Eye (tissue), 1 donor: Measurements from ENCODE around the gene CRPPA.
"Not testable (repeated sequence)": the region's sequence is repeated elsewhere in the genome, so short reads cannot be mapped to it uniquely, and the experiment has no call there.

ENCODE experiments used
- DNase-seq: peaks from one replicate; pipeline ENCODE4 v3.0.0-alpha.2; 2015

Gene CRPPA

DNA sequence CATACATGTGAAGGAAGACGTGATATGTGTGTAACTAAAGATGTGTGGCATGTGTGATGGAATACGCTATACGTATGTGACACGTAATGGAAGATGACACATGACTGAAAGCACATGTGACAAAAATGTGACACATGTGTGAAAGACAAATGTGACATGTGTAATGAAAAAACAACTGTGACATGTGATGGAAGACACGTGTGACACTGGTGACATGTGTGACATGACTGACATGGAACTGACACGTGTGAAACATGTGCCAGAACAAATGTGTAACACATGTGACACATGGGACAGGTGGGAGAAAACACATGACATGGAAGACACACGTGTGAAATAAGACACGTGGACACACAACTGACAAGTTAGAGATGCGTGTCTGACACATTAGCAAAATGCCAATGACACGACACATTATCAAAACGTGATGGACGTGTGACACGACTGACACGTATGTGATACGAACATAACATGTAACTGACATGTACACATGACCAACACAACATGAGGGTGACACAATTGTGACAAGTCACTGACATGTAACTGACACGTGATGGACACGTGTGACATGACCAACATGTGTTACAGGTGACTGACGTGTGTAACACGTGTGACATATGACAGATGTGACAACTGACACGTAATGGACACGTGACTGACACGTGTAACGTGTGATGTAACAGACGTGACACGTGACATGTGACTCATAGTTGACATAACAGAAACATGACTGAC, 24.4 kb downstream of the CRPPA start:
- no peak for DNase-seq

DNA sequence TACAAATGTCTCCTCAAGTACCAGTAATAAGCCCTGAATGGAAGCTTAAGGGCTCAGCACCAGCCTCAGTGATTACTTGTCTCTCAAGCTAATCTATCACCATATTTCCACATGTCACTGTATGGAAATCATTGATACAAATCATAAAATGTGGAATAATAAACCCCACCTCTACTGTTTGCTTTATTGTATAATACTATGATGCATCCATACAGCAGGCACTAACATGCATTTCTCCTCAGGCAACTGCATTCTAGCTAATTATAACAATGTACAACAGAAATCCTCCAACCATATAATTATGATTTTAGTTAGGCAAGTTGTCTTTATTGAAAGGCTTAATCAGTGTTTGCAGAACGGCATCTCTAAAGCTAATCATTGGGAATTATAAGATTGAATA, 26.2 kb downstream of the CRPPA start:
- DNase-seq: no peak

DNA sequence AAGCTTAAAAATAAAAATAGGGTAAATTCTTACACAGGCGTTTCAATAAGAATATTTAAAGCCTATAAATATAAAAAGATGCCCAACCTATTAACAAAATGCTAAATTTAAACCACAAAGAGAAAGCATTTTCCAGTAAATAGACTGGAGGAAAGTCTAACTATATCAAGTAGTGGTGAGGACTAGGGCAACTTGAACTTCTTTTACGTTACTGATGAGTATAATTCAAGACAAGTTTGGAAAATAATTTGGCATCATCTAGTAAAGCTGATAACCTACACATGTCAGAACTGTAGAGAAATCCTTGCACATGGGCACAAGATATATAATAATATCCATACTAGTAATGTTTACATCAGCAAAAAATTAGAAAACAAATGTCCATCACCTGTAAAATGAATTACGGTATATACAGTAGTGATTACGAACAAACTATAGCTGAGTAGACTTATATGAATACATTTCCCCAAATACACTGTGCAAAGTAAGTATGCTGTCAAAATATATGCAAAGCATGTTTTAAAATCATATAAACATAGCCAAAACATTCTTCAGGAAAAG, 27.4 kb downstream of the CRPPA start:
- no peak for DNase-seq

DNA sequence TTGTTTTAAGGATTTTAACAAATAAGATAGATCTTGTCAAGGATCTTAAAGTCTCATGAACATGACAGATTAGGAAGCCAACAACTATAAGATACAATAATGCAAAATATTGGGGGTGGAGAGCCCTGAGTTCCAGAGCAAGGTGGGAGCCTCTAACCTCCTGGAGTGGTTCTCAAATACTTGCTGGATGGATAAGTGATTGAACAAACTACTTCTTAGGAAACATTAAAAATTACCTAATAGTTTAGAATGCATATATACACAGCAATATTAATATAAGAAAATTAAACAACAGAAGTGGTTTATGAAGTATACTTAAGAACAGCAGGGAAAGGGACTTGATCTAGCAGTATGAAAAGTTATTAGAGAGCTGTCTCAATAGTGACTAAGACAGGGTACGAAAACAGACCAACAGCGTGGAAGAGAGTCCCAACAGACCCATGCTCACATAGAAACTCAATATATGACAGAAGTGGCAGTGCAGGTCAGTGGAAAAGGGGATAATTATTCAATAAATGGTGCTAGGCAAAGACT, 28.3 kb downstream of the CRPPA start:
- DNase-seq: no peak

DNA sequence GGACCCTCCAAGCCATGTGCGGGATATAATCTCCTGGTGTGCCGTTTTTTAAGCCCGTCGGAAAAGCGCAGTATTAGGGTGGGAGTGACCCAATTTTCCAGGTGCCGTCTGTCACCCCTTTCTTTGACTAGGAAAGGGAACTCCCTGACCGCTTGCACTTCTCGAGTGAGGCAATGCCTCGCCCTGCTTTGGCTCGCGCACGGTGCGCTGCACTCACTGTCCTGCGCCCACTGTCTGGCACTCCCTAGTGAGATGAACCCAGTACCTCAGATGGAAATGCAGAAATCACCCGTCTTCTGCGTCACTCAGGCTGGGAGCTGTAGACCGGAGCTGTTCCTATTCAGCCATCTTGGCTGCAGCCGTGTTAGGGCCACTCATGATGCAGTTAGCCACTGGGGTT, 37.6 kb downstream of the CRPPA start:
- not testable (repeated sequence) for DNase-seq

DNA sequence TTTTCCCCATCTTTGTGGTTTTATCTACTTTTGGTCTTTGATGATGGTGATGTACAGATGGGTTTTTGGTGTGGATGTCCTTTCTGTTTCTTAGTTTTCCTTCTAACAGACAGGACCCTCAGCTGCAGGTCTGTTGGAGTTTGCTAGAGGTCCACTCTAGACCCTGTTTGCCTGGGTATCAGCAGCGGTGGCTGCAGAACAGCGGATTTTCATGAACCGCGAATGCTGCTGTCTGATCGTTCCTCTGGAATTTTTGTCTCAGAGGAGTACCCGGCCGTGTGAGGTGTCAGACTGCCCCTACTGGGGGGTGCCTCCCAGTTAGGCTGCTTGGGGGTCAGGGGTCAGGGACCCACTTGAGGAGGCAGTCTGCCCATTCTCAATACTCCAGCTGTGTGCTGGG, 38.2 kb downstream of the CRPPA start:
- not testable (repeated sequence) for DNase-seq
